Neuronal stem cell (in vitro differentiated cells): Measurements from ENCODE around the gene LMF1.
A peak's percentile ranks its signal among the peaks of the same experiment; 100 is the strongest.

Experiments
- DNase-seq: peaks from one replicate; pipeline ENCODE4 v3.0.0-alpha.2; 2013; ENCODE audit warnings: low spot score
- H2AFZ ChIP-seq: one replicate; pipeline ENCODE4 v1.6.1; 2013; ENCODE audit warnings: mild to moderate bottlenecking, low read length, inconsistent platforms
- H2AK5ac ChIP-seq: 2 replicates; pipeline ENCODE4 v1.6.1; 2013; ENCODE audit warnings: low read depth, mild to moderate bottlenecking, inconsistent platforms, low read length, moderate library complexity, mixed read lengths
- H2BK120ac ChIP-seq: 2 replicates; pipeline ENCODE4 v1.6.1; 2013; ENCODE audit warnings: low read depth, mild to moderate bottlenecking, inconsistent platforms, low read length, moderate library complexity, mixed read lengths
- H2BK12ac ChIP-seq: one replicate; pipeline ENCODE4 v1.6.1; 2013; ENCODE audit warnings: low read length, inconsistent platforms
- H2BK15ac ChIP-seq: 2 replicates; pipeline ENCODE4 v1.6.1; 2013; ENCODE audit warnings: mild to moderate bottlenecking, low read length, inconsistent platforms, mixed read lengths
- H2BK5ac ChIP-seq: one replicate; pipeline ENCODE4 v1.6.1; 2013; ENCODE audit warnings: inconsistent platforms, mild to moderate bottlenecking, low read length, moderate library complexity
- H3K14ac ChIP-seq: one replicate; pipeline ENCODE4 v1.6.1; 2013; ENCODE audit warnings: low read length, inconsistent platforms
- H3K18ac ChIP-seq: 2 replicates; pipeline ENCODE4 v1.6.1; 2013; ENCODE audit warnings: low read length, inconsistent platforms
- H3K23ac ChIP-seq: 2 replicates; pipeline ENCODE4 v1.6.1; 2013; ENCODE audit warnings: low read depth, mild to moderate bottlenecking, mixed read lengths, low read length, inconsistent platforms; ENCODE audit not compliant: poor library complexity
- H3K27ac ChIP-seq: replicated peaks from 3 replicates; pipeline ENCODE4 v1.5.1; 2013; ENCODE audit warnings: low read length, inconsistent platforms
- H3K27me3 ChIP-seq, 3 experiments: 2 replicates each; pipeline ENCODE4 v1.6.1; 2013; ENCODE audit warnings: low read length in 3 of 3, mild to moderate bottlenecking in 2 of 3, inconsistent platforms in 1 of 3, low read depth in 1 of 3, mixed read lengths in 1 of 3, moderate library complexity in 1 of 3; ENCODE audit not compliant: control insufficient read depth in 3 of 3, insufficient read depth in 3 of 3
- H3K36me3 ChIP-seq, 2 donors: replicated peaks in 1 of 2; 2 replicates each; pipeline ENCODE4 v1.6.1; 2013; ENCODE audit warnings: low read length in 2 of 2; ENCODE audit not compliant: control insufficient read depth in 2 of 2, insufficient read depth in 2 of 2
- H3K4ac ChIP-seq: 2 replicates; pipeline ENCODE4 v1.6.1; 2013; ENCODE audit warnings: inconsistent platforms, mild to moderate bottlenecking, low read length, moderate library complexity
- H3K4me1 ChIP-seq, 2 donors: 1 replicate in 1 of 2; 2 replicates in 1 of 2; pipeline ENCODE4 v1.6.1; 2013; ENCODE audit warnings: low read length in 2 of 2, low read depth in 1 of 2; ENCODE audit not compliant: control insufficient read depth in 2 of 2, insufficient read depth in 1 of 2
- H3K4me2 ChIP-seq: one replicate; pipeline ENCODE4 v1.6.1; 2013; ENCODE audit warnings: mild to moderate bottlenecking, low read length, inconsistent platforms; ENCODE audit not compliant: insufficient read depth, poor library complexity, severe bottlenecking
- H3K4me3 ChIP-seq, 2 donors: 2 replicates each; pipeline ENCODE4 v1.5.1; 2013; ENCODE audit warnings: low read length in 2 of 2, mild to moderate bottlenecking in 2 of 2, inconsistent platforms in 1 of 2, moderate library complexity in 1 of 2
- H3K79me1 ChIP-seq: one replicate; pipeline ENCODE4 v1.6.1; 2013; ENCODE audit warnings: low read depth, mild to moderate bottlenecking, inconsistent platforms, low read length, moderate library complexity
- H3K9ac ChIP-seq: one replicate; pipeline ENCODE4 v1.6.1; 2013; ENCODE audit warnings: mild to moderate bottlenecking, low read depth, low read length, inconsistent platforms; ENCODE audit not compliant: poor library complexity
- H3K9me3 ChIP-seq, 2 donors: replicated peaks in 1 of 2; 2 replicates each; pipeline versions ENCODE3 to v1.6.1; 2013; ENCODE audit warnings: low read length in 2 of 2, mild to moderate bottlenecking in 2 of 2, inconsistent platforms in 1 of 2, low read depth in 1 of 2, mixed read lengths in 1 of 2, moderate library complexity in 1 of 2; ENCODE audit not compliant: control insufficient read depth in 2 of 2, insufficient read depth in 1 of 2
- H4K8ac ChIP-seq: one replicate; pipeline ENCODE4 v1.6.1; 2013; ENCODE audit warnings: low read depth, mild to moderate bottlenecking, inconsistent platforms, low read length, moderate library complexity
- H4K91ac ChIP-seq: one replicate; pipeline ENCODE4 v1.6.1; 2013; ENCODE audit warnings: low read length, low read depth, mild to moderate bottlenecking, inconsistent platforms; ENCODE audit not compliant: poor library complexity
- WGBS, 2 donors: extraction: QIAGEN DNeasy Blood & Tissue Kit; methylation state at CpG; one replicate each; pipeline ENCODE4 v1.1.7; 2013; ENCODE audit warnings: missing lambda C conversion rate in 2 of 2, mixed read lengths in 1 of 2; ENCODE audit not compliant: insufficient read length in 2 of 2, insufficient replicate concordance in 1 of 2; ENCODE audit errors: extremely low coverage in 2 of 2; 5-methylcytosine and 5-hydroxymethylcytosine counted together

LMF1 gene

DNA sequence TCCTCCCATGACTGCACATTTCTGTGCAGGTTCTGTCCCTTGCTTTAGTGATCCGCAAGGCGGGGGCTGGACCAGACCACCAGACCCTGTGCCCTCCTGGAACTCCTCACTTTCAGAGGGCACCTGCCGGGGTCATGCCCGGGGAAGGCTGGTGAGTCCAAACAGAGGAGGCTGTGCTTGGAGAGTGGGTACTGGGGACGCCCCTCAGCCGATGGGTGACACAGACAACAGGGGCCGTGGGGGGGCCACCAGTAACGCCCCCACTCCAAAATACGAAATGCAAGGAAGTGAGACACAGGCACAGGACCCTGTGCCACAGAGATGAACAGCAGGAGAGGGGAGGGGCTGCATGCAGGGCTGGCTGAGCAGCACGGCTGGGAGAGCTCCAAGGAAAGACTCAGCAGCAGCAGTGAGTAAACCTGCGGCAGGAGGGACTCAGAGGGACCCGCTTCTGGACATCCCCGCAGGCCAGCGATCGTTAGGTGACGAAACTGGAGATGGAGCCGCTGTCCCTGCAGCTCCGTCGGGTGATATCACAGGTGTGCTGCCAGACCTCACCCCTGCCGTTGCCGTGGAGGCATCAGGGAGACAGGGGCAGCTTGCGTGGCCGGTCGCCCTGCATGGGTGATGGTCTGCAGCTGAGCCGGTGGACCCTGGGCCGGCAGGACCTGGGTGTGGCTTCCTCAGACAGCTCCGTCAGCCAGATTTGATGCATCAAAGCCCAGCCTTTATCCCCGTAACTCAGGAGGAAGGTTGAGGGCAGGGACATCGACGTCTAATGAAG is 99.0 kb downstream of the LMF1 start:
- H3K9me3 ChIP-seq: peaks cover 0 to 2% of the 10 kb centered on the region in 2 donors
- H2AK5ac ChIP-seq: peak overlapping the region; percentile 37
- H2AFZ ChIP-seq: no peak overlapping the region
- no peak overlapping the region for H3K4me3 ChIP-seq
- no peak overlapping the region for H3K27ac ChIP-seq
- H3K23ac ChIP-seq: peak overlapping the region; percentile 89
- no peak overlapping the region for H2BK120ac ChIP-seq
- no peak overlapping the region for H3K4me2 ChIP-seq
- no peak overlapping the region for H3K4ac ChIP-seq
- H2BK15ac ChIP-seq: no peak overlapping the region
- no peak for DNase-seq
- H3K18ac ChIP-seq: peak overlapping the region; percentile 57
- peak overlapping the region; percentile 41 for H2BK12ac ChIP-seq
- no peak overlapping the region for H4K8ac ChIP-seq
- H3K79me1 ChIP-seq: peaks cover 5% of the 10 kb centered on the region
- H4K91ac ChIP-seq: no peak overlapping the region
- H3K36me3 ChIP-seq: no peaks in the 10 kb centered on the region
- no peaks in the 10 kb centered on the region for H3K27me3 ChIP-seq
- WGBS, 2 donors: no CpG with 5 or more reads among the region's 30 CpGs
- H3K14ac ChIP-seq: peak overlapping the region; percentile 82
- H3K9ac ChIP-seq: no peak overlapping the region
- H2BK5ac ChIP-seq: peak overlapping the region; percentile 82
- no peaks in the 10 kb centered on the region for H3K4me1 ChIP-seq

GRCh38 chr16:870856-871561 is 99.8 kb downstream of the LMF1 start:
- Histone ChIP-seq H2BK15ac (no peak overlapping the region), H3K4me3 (no peak overlapping the region), H3K23ac (peak overlapping the region; percentile 73), H4K8ac (no peak overlapping the region), H3K4ac (no peak overlapping the region), H3K27me3 (no peaks in the 10 kb centered on the region), H3K36me3 (no peaks in the 10 kb centered on the region), H2AFZ (no peak overlapping the region), H3K9ac (peak overlapping the region; percentile 30), H3K4me1 (no peaks in the 10 kb centered on the region), H2BK5ac (peak overlapping the region; percentile 82), H3K9me3 (peaks cover 0 to 2% of the 10 kb centered on the region in 2 donors), H2BK120ac (no peak overlapping the region), H3K79me1 (peaks cover 5% of the 10 kb centered on the region), H3K14ac (peak overlapping the region; percentile 82), H3K27ac (no peak overlapping the region), H3K18ac (peak overlapping the region; percentile 57), H4K91ac (no peak overlapping the region), H2AK5ac (peak overlapping the region; percentile 37), H2BK12ac (no peak overlapping the region), H3K4me2 (peak overlapping the region; percentile 2)
- DNase-seq: no peak
- no CpG with 5 or more reads among the region's 31 CpGs for WGBS, 2 donors

GRCh38 chr16:869823-870641 is 100.8 kb downstream of the LMF1 start:
- Histone ChIP-seq H3K4me3 (no peak overlapping the region), H2BK120ac (no peak overlapping the region), H2BK5ac (peak overlapping the region; percentile 66), H3K36me3 (no peaks in the 10 kb centered on the region), H2AFZ (no peak overlapping the region), H3K4me1 (no peaks in the 10 kb centered on the region), H3K4me2 (no peak overlapping the region), H3K9me3 (peaks cover 0 to 2% of the 10 kb centered on the region in 2 donors), H3K14ac (no peak overlapping the region), H3K27me3 (no peaks in the 10 kb centered on the region), H2BK12ac (no peak overlapping the region), H2BK15ac (no peak overlapping the region), H2AK5ac (peak overlapping the region; percentile 88), H3K9ac (peak overlapping the region; percentile 63), H4K91ac (no peak overlapping the region), H3K27ac (no peak overlapping the region), H3K18ac (no peak overlapping the region), H3K4ac (no peak overlapping the region), H3K23ac (peak overlapping the region; percentile 55), H4K8ac (peak overlapping the region; percentile 86), H3K79me1 (peaks cover 5% of the 10 kb centered on the region)
- WGBS, 2 donors: no CpG with 5 or more reads among the region's 32 CpGs
- DNase-seq: no peak
